ENCODE data around the gene CYB5RL.

- TF ChIP-seq BHLHE40 (IDR thresholded peaks at IDR 0.05; ENCODE audit: borderline replicate concordance) (no peak), ELF4 (IDR thresholded peaks at IDR 0.05) (no peak), L3MBTL2 (conservative IDR thresholded peaks at IDR 0.05) (no peak), FOXM1 (IDR thresholded peaks at IDR 0.05; ENCODE audit: borderline replicate concordance) (no peak)
These were observed 47.1 kb downstream of the CYB5RL start, which contains the start of gene CDCP2 for GRCh38 chr1:54152696-54153095.

Measured in HEK293T (cell line).